SK-N-SH (cell line): ENCODE data around the gene MCF2L. TPM values are rescaled to one million over a fixed set of nuclear protein-coding genes. Genes with fewer than 3 reads are reported as not detected.

Experiments used
- CTCF ChIA-PET: fragments of 300-600, 350-600 bp; formaldehyde crosslinking; extraction: SDS; loops from one replicate; lab custom pipeline; 2021; lab: Yijun Ruan, JAX
- POLR2A ChIA-PET: fragments of 350-600 bp; sonication (Branson Sonifier 250); formaldehyde crosslinking; extraction: SDS; loops from one replicate; lab custom pipeline; 2020; ENCODE audit warnings: antibody characterized with exemption, inconsistent platforms; lab: Yijun Ruan, JAX
- DNase-seq: peaks from one replicate; pipeline ENCODE4 v3.0.0; 2012
- H2AFZ ChIP-seq: fragments of 200-600 bp; sonication (generic); 2 replicates; pipeline ENCODE4 v1.8.1; 2016; ENCODE audit warnings: antibody characterized with exemption, mild to moderate bottlenecking, low read depth
- H3F3A ChIP-seq: fragments of 200-600 bp; sonication (generic); replicated peaks from 2 replicates; pipeline ENCODE3; 2016; ENCODE audit warnings: antibody characterized with exemption, mild to moderate bottlenecking; ENCODE audit not compliant: insufficient read depth
- H3K27ac ChIP-seq, 2 experiments: fragments of 200-500 bp in 1 of 2; fragments of 200-600 bp in 1 of 2; sonication (Bioruptor generic) in 1 of 2; sonication (generic), shearing (Covaris generic) in 1 of 2; 2 replicates each; pipeline versions ENCODE4 v1.5.1 to v1.6.1; 2014 to 2016; ENCODE audit warnings: low read depth in 2 of 2, inconsistent platforms in 1 of 2, low read length in 1 of 2, mild to moderate bottlenecking in 1 of 2, mixed read lengths in 1 of 2
- H3K27me3 ChIP-seq: fragments of 200-600 bp; sonication (generic), shearing (Covaris generic); 2 replicates; pipeline ENCODE4 v1.6.1; 2016; ENCODE audit warnings: mixed run types; ENCODE audit not compliant: insufficient read depth
- H3K36me3 ChIP-seq, 2 experiments: fragments of 200-500 bp in 1 of 2; fragments of 200-600 bp in 1 of 2; sonication (Bioruptor generic) in 1 of 2; sonication (generic) in 1 of 2; replicated peaks in 1 of 2; 2 replicates each; pipeline versions ENCODE3 to v1.5.1; 2014 to 2016; ENCODE audit warnings: low read length in 1 of 2, mild to moderate bottlenecking in 1 of 2; ENCODE audit not compliant: insufficient read depth in 2 of 2, control insufficient read depth in 1 of 2
- H3K4me1 ChIP-seq, 2 experiments: fragments of 200-500 bp in 1 of 2; fragments of 200-600 bp in 1 of 2; sonication (Bioruptor generic) in 1 of 2; sonication (generic), shearing (Covaris generic) in 1 of 2; 2 replicates each; pipeline versions ENCODE4 v1.5.1 to v1.6.1; 2014 to 2016; ENCODE audit warnings: low read depth in 1 of 2, low read length in 1 of 2, mixed run types in 1 of 2; ENCODE audit not compliant: insufficient read depth in 2 of 2, control insufficient read depth in 1 of 2
- H3K4me2 ChIP-seq: fragments of 200-600 bp; sonication (generic), shearing (Covaris generic); 2 replicates; pipeline ENCODE4 v1.6.1; 2017; ENCODE audit warnings: mixed run types
- H3K4me3 ChIP-seq, 2 experiments: fragments of 200-500 bp in 1 of 2; fragments of 200-600 bp in 1 of 2; sonication (Bioruptor generic) in 1 of 2; sonication (generic), shearing (Covaris generic) in 1 of 2; 2 replicates each; pipeline versions ENCODE4 v1.5.1 to v1.8.1; 2014 to 2016; ENCODE audit warnings: low read depth in 2 of 2, inconsistent platforms in 1 of 2, low read length in 1 of 2, mild to moderate bottlenecking in 1 of 2, mixed read lengths in 1 of 2, moderate library complexity in 1 of 2
- H3K79me2 ChIP-seq: fragments of 200-600 bp; sonication (generic); 2 replicates; pipeline ENCODE4 v1.8.1; 2017; ENCODE audit warnings: mild to moderate bottlenecking; ENCODE audit not compliant: insufficient read depth
- H3K9ac ChIP-seq: fragments of 200-600 bp; sonication (generic); 2 replicates; pipeline ENCODE4 v1.6.1; 2017; ENCODE audit warnings: mixed run types
- H3K9me2 ChIP-seq: fragments of 200-600 bp; sonication (generic); 2 replicates; pipeline ENCODE4 v1.6.1; 2017; ENCODE audit warnings: mixed run types
- H3K9me3 ChIP-seq: fragments of 200-600 bp; sonication (generic); 2 replicates; pipeline ENCODE4 v1.6.1; 2017; ENCODE audit warnings: mixed run types, mild to moderate bottlenecking, moderate library complexity
- H4K20me1 ChIP-seq: fragments of 200-600 bp; sonication (generic); 2 replicates; pipeline ENCODE4 v1.6.1; 2017; ENCODE audit warnings: mild to moderate bottlenecking, mixed run types; ENCODE audit not compliant: insufficient read depth
- EZH2phosphoT487 ChIP-seq: fragments of 200-600 bp; sonication (generic); IDR thresholded peaks from 2 replicates; pipeline ENCODE4 v1.6.1; 2017; ENCODE audit warnings: low read depth, mixed run types, mild to moderate bottlenecking, antibody characterized with exemption, moderate library complexity, borderline replicate concordance
- FOXM1 ChIP-seq: IDR thresholded peaks from 2 replicates; pipeline ENCODE4 v1.4.0; 2012; ENCODE audit warnings: low read depth, mild to moderate bottlenecking
- GABPA ChIP-seq: IDR thresholded peaks from 2 replicates; pipeline ENCODE4 v1.4.0; 2012; ENCODE audit warnings: low read depth, mild to moderate bottlenecking
- JUND ChIP-seq: IDR thresholded peaks from 2 replicates; pipeline ENCODE4 v1.4.0; 2012
- MXI1 ChIP-seq: IDR thresholded peaks from 2 replicates; pipeline ENCODE4 v1.6.1; 2012; ENCODE audit warnings: mild to moderate bottlenecking, low read depth, low read length, improper control_type of control experiment
- NRF1 ChIP-seq: IDR thresholded peaks from 2 replicates; pipeline ENCODE4 v1.6.1; 2012; ENCODE audit warnings: low read depth, mild to moderate bottlenecking, low read length
- PBX3 ChIP-seq: IDR thresholded peaks from 2 replicates; pipeline ENCODE4; 2012
- SIN3A ChIP-seq: IDR thresholded peaks from 2 replicates; pipeline ENCODE4 v1.6.1; 2012; ENCODE audit warnings: low read depth, mild to moderate bottlenecking, low read length, moderate library complexity, borderline replicate concordance
- SMC3 ChIP-seq: IDR thresholded peaks from 2 replicates; pipeline ENCODE4 v1.6.1; 2012; ENCODE audit warnings: low read depth, low read length, improper control_type of control experiment
- TCF12 ChIP-seq: IDR thresholded peaks from 2 replicates; pipeline ENCODE4 v1.4.0; 2012
- whole genome bisulfite sequencing: methylation state at CpG from one replicate; pipeline ENCODE4 v1.1.6; 2017; ENCODE audit warnings: low lambda C conversion rate; 5-methylcytosine and 5-hydroxymethylcytosine counted together
- polyA plus RNA-seq, 3 experiments: library from polyadenylated mRNA; depleted of rRNA; stranded (reverse); fragments of >200 nt; gene quantifications; 2 replicates each; pipeline ENCODE4 v1.2.3, GENCODE V29; 2012
- TF ChIP-seq, protein P1 (sequence below): fragments of 150-350 bp; IDR thresholded peaks from 2 replicates; pipeline ENCODE4 v1.6.1; 2017; ENCODE audit warnings: antibody characterized with exemption, low read length, low read depth, borderline replicate concordance
- TF ChIP-seq, protein P2 (sequence below): IDR thresholded peaks from 2 replicates; pipeline ENCODE4 v1.6.1; 2012; ENCODE audit warnings: mild to moderate bottlenecking, low read depth, low read length, moderate library complexity

Gene MCF2L
- polyA plus RNA-seq, 1 of the 3 experiments (the other 2 are of a cell fraction) = 0.56 TPM

- CTCF ChIA-PET = interaction anchor here (0.7 to 1.5 kb wide), 2 partner anchors 12 to 20 kb away, joined by 3 to 4 read pairs; no protein-coding TSS in a partner anchor
- Histone ChIP-seq H3K27ac (no peak overlapping the region), H3K79me2 (no peaks in the 10 kb centered on the region), H3F3A (no peaks in the 10 kb centered on the region), H3K27me3 (no peaks in the 10 kb centered on the region), H3K9me2 (no peaks in the 10 kb centered on the region), H3K4me3 (no peak overlapping the region), H4K20me1 (no peaks in the 10 kb centered on the region), H3K4me2 (no peak overlapping the region), H3K4me1 (peaks cover 0 to 24% of the 10 kb centered on the region in 2 experiments; a peak in 1 of 4 replicates), H2AFZ (no peak overlapping the region), H3K36me3 (no peaks in the 10 kb centered on the region), H3K9ac (no peak overlapping the region), H3K9me3 (no peaks in the 10 kb centered on the region)
- TF ChIP-seq, protein P1, sequence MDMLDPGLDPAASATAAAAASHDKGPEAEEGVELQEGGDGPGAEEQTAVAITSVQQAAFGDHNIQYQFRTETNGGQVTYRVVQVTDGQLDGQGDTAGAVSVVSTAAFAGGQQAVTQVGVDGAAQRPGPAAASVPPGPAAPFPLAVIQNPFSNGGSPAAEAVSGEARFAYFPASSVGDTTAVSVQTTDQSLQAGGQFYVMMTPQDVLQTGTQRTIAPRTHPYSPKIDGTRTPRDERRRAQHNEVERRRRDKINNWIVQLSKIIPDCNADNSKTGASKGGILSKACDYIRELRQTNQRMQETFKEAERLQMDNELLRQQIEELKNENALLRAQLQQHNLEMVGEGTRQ = no peak
- TF ChIP-seq PBX3 (no peak), SIN3A (no peak), MXI1 (no peak), JUND (no peak), EZH2phosphoT487 (no peak), FOXM1 (no peak), TCF12 (no peak), SMC3 (no peak), GABPA (no peak), NRF1 (no peak)
- TF ChIP-seq, protein P2, sequence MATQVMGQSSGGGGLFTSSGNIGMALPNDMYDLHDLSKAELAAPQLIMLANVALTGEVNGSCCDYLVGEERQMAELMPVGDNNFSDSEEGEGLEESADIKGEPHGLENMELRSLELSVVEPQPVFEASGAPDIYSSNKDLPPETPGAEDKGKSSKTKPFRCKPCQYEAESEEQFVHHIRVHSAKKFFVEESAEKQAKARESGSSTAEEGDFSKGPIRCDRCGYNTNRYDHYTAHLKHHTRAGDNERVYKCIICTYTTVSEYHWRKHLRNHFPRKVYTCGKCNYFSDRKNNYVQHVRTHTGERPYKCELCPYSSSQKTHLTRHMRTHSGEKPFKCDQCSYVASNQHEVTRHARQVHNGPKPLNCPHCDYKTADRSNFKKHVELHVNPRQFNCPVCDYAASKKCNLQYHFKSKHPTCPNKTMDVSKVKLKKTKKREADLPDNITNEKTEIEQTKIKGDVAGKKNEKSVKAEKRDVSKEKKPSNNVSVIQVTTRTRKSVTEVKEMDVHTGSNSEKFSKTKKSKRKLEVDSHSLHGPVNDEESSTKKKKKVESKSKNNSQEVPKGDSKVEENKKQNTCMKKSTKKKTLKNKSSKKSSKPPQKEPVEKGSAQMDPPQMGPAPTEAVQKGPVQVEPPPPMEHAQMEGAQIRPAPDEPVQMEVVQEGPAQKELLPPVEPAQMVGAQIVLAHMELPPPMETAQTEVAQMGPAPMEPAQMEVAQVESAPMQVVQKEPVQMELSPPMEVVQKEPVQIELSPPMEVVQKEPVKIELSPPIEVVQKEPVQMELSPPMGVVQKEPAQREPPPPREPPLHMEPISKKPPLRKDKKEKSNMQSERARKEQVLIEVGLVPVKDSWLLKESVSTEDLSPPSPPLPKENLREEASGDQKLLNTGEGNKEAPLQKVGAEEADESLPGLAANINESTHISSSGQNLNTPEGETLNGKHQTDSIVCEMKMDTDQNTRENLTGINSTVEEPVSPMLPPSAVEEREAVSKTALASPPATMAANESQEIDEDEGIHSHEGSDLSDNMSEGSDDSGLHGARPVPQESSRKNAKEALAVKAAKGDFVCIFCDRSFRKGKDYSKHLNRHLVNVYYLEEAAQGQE = no peak
- no peak for DNase-seq
- WGBS = 76% methylated on average over 18 of the region's 19 CpGs
- POLR2A ChIA-PET = no interaction called here
Observed at GRCh38 chr13:113125506-113126264, 156.7 kb downstream of the MCF2L start.
